Tibial artery (tissue), 4 donors: ENCODE data around the gene SOX15.

Experiments
- DNase-seq, 2 donors: peaks; one replicate each; pipeline ENCODE4 v3.0.0-alpha.2; 2019
- H3K27ac ChIP-seq, 2 donors: fragments of 200-600 bp; sonication (generic) in 1 of 2; 1 replicate in 1 of 2; 2 replicates in 1 of 2; pipeline ENCODE4 v1.5.1; 2018 to 2019; ENCODE audit warnings: mild to moderate bottlenecking in 1 of 2
- H3K27me3 ChIP-seq, 2 donors: fragments of 200-600 bp; sonication (generic) in 1 of 2; one replicate each; pipeline versions ENCODE4 v1.5.1 to v1.6.0; 2016 to 2019
- H3K36me3 ChIP-seq, 3 donors: fragments of 200-600 bp; sonication (generic) in 2 of 3; one replicate each; pipeline ENCODE4 v1.5.1; 2016 to 2019; ENCODE audit warnings: mild to moderate bottlenecking in 2 of 3
- H3K4me1 ChIP-seq, 4 donors: fragments of 200-600 bp; sonication (generic) in 2 of 4; 1 replicate in 3 of 4; 2 replicates in 1 of 4; pipeline ENCODE4 v1.5.1; 2016 to 2019
- H3K4me3 ChIP-seq, 2 donors: fragments of 200-600 bp; sonication (generic) in 1 of 2; 1 replicate in 1 of 2; 2 replicates in 1 of 2; pipeline ENCODE4 v1.5.1; 2018 to 2019; ENCODE audit warnings: mild to moderate bottlenecking in 2 of 2
- H3K9me3 ChIP-seq, 3 donors: fragments of 200-600 bp; sonication (generic) in 1 of 3; one replicate each; pipeline ENCODE4 v1.5.1; 2016 to 2019
- CTCF ChIP-seq, 2 experiments: fragments of 200-600 bp in 1 of 2; fragments of 450-650 bp in 1 of 2; IDR thresholded peaks; one replicate each; pipeline ENCODE4 v1.5.1; 2017 to 2019; ENCODE audit warnings: antibody characterized with exemption in 2 of 2, mild to moderate bottlenecking in 1 of 2, moderate library complexity in 1 of 2
- intact Hi-C: fragments of 100-400 bp; cut with DNase I; formaldehyde crosslinking; loops from one replicate; pipeline ENCODE4 v1.15.0; 2023; ENCODE audit warnings: low total_unique reads

The SOX15 gene

GRCh38 chr17:7614425-7615264, 24.8 kb upstream of the SOX15 start, which contains the start of gene FXR2:
TSS of gene FXR2 (minus strand) at chr17:7614897. CDS start at chr17:7614532, 365 bp downstream.
- H3K27me3 ChIP-seq, result no peaks in the 10 kb centered on the region
- peaks cover 0 to 43% (median 28%) of the 10 kb centered on the region in 4 donors for H3K4me1 ChIP-seq

GRCh38 chr17:7613769-7614424, 24.0 kb upstream of the SOX15 start:
- Histone ChIP-seq H3K36me3 (peaks cover 0 to 12% (median 0%) of the 10 kb centered on the region in 3 donors), H3K27me3 (no peaks in the 10 kb centered on the region), H3K9me3 (no peaks in the 10 kb centered on the region), H3K4me1 (peaks cover 0 to 43% (median 28%) of the 10 kb centered on the region in 4 donors), H3K27ac (peak overlapping the region; percentile 83 to 87), H3K4me3 (peak overlapping the region; percentile 82 to 84)
- intact Hi-C loops, result no loop called here
- TF ChIP-seq CTCF (IDR thresholded peaks at IDR 0.05), result no peak
- peak in 1 of 2 donors; percentile 71 for DNase-seq

More at GRCh38 chr17:7614425-7615264, 24.8 kb upstream of the SOX15 start, which contains the start of gene FXR2:
- TF ChIP-seq CTCF (IDR thresholded peaks at IDR 0.05), result peak; percentile 63 to 65
- Histone ChIP-seq H3K36me3 (peaks cover 0 to 12% (median 0%) of the 10 kb centered on the region in 3 donors), H3K9me3 (no peaks in the 10 kb centered on the region), H3K27ac (peak within 1 kb of the TSS; percentile 83 to 87), H3K4me3 (peak within 1 kb of the TSS; percentile 82 to 84)
- intact Hi-C loops, result no loop called here
- peak; percentile 100 for DNase-seq

GRCh38 chr17:7612294-7612640, 22.4 kb upstream of the SOX15 start:
- DNase-seq, result no peak
- H3K27ac ChIP-seq, result peak overlapping the region in 1 of 2 donors; percentile 6

GRCh38 chr17:7611635-7612293, 21.9 kb upstream of the SOX15 start:
- Histone ChIP-seq H3K36me3 (peaks cover 0 to 12% (median 0%) of the 10 kb centered on the region in 3 donors), H3K27me3 (no peaks in the 10 kb centered on the region), H3K27ac (peak overlapping the region in 1 of 2 donors; percentile 6), H3K4me1 (peaks cover 0 to 43% (median 28%) of the 10 kb centered on the region in 4 donors), H3K4me3 (no peak overlapping the region), H3K9me3 (no peaks in the 10 kb centered on the region)
- intact Hi-C loops, result no loop called here
- no peak for TF ChIP-seq CTCF (IDR thresholded peaks at IDR 0.05)
- DNase-seq, result no peak

More at GRCh38 chr17:7612294-7612640, 22.4 kb upstream of the SOX15 start:
- H3K9me3 ChIP-seq, result no peaks in the 10 kb centered on the region
- H3K4me1 ChIP-seq, result peaks cover 0 to 43% (median 28%) of the 10 kb centered on the region in 4 donors
- TF ChIP-seq CTCF (IDR thresholded peaks at IDR 0.05), result no peak
- no peaks in the 10 kb centered on the region for H3K27me3 ChIP-seq
- H3K36me3 ChIP-seq, result peaks cover 0 to 12% (median 0%) of the 10 kb centered on the region in 3 donors
- no peak overlapping the region for H3K4me3 ChIP-seq
- intact Hi-C loops, result no loop called here

GRCh38 chr17:7610641-7611040, 20.7 kb upstream of the SOX15 start:
- Histone ChIP-seq H3K4me1 (peaks cover 0 to 43% (median 28%) of the 10 kb centered on the region in 4 donors), H3K9me3 (no peaks in the 10 kb centered on the region), H3K27ac (no peak overlapping the region), H3K27me3 (no peaks in the 10 kb centered on the region), H3K4me3 (no peak overlapping the region), H3K36me3 (peaks cover 0 to 19% (median 7%) of the 10 kb centered on the region in 3 donors)
- intact Hi-C loops, result loop anchor here (1.0 kb wide), 1 partner anchor 17 kb away; no protein-coding TSS in a partner anchor
- TF ChIP-seq CTCF (IDR thresholded peaks at IDR 0.05), result no peak
- no peak for DNase-seq
